RKO (cell line): Measurements from ENCODE around the gene ZNF821.
"Not testable (repeated sequence)": the region's sequence is repeated elsewhere in the genome, so short reads cannot be mapped to it uniquely, and the experiment has no call there.

Experiments used
- DNase-seq: peaks from one replicate; pipeline ENCODE4 v3.0.0-alpha.2; 2016; ENCODE audit warnings: low spot score

The ZNF821 gene

DNA sequence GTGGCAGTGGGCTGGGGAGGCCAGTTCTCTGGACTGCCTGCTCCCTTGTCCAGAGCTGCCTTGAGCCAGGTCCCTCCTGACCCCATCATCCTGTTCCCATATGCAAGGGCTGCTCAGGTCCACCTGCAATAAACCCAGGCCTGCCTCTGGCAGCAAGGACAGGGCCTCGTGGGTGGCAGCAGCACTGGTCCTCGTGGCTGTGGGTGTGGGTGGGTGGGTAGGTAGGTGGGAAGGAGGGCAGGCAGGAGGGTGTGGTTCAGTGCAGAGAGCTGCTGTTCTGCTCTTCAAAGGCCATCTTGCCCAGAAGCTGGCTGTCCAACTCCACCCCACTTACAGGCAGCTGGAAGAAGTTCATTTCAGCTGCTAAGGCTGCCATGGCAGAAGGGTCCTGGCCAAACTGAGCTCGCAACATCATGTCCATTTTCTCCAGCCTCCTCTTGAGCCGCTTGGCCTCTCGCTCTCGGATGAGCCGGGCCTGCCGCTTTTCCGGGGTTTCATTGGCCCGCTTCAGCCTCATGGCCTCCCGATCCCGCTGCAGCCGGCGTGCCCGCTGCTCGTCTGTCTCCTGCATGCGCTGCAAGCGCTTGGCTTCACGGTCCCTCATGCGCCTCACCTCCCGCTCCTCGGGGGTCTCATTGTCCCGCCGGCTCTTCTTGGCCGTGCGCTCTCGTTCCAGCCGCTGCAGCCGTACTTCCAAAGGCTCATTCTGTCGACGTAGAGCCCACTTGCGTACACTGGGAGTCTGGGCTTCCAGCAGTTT lies 24.0 kb downstream of the ZNF821 start:
- no peak for DNase-seq

- DNase-seq, result no peak
Observed at GRCh38 chr16:71855937-71856662, 27.9 kb downstream of the ZNF821 start.

DNA sequence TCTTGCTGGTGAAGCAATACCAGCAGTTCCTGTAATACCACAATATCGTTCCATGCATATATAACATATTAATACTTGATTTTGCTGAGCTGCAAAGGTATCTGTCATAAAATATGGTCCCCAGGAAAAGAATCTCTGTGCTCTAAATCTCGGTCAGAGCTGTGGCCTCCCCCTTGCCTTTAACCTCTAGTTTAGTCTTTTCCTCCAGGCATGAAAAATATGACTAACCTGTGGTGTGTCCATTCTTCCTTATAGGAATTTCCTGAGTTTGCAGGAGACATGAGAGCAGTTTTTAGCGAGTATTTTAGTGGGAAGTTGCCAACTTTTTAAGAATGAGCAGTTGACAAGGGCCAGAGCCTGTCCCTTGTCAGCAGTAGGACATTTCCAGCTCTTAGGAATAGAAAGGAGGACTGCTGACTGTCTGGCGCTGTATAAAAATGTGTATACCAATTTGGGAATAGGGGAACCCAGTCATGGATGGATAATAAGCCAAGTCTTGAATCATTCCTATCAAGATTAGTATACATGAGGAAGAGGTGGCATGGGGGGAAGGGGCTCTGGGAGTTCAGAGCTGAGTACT lies 29.5 kb downstream of the ZNF821 start:
- no peak for DNase-seq

DNA sequence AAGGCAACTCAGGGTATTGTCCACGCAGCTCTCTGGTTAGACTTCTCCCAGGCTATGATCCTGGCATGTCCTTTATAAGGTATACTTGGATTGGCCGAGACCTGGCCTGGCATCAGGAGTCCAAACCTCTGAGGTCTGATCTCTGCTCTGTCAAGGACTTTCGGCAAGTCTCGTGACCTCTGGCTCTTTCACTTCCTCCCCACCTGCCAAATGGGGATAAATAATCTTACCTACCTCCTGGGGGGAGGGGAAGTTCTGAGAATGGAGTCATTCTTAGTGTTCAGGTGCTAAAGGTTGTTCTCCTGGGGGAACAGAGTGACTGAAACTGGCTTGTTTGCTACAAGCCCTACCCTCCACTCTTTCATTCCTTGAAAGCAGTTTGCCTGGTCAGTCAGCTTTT lies 30.6 kb downstream of the ZNF821 start:
- no peak for DNase-seq

- no peak for DNase-seq
Observed at GRCh38 chr16:71852561-71852960, 31.4 kb downstream of the ZNF821 start.

GRCh38 chr16:71852158-71852557 lies 31.8 kb downstream of the ZNF821 start:
- DNase-seq, result no peak

DNA sequence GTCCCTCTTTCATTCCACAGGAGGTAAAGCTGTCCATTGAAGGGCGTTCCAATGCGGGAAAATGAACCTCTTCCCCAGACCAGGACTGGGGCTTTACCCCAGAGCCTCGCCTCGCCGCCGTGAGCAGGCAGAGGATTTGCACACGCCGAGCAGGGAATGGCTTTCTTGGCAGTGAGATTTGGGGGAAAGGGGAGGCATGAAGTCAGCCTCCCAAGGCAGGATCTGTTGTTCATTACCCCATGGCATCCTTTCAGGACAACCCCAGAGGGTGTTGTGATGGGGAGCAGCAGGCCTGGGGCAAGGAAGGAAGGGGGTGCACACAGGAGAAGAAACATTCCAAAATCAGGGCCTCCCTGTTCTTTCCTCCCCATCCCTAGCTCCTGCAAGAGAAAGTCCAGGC lies 32.2 kb downstream of the ZNF821 start:
- no peak for DNase-seq

- DNase-seq, result no peak
Observed at GRCh38 chr16:71848622-71849021, 35.4 kb downstream of the ZNF821 start.

DNA sequence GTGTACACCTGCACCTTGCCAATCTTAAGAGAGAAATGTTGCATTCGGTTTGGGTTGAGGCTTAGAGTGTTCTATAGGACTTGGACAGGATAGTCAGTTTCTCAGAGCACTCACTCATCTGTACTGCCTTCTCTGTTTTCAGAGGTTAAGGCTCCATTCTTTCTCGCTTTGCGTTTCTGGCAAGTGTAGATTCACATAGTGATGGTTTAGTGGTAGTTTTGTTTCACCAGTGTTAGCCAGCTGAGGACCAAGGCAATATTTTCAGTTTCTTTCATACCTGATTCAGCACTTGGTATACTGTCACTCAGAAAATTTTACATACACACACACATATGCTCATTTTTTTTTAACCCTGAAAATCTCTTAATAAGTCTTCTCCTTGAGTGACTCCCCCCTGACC lies 36.9 kb downstream of the ZNF821 start:
- DNase-seq, result no peak

GRCh38 chr16:71846431-71846830 lies 37.6 kb downstream of the ZNF821 start:
- DNase-seq, result no peak

DNA sequence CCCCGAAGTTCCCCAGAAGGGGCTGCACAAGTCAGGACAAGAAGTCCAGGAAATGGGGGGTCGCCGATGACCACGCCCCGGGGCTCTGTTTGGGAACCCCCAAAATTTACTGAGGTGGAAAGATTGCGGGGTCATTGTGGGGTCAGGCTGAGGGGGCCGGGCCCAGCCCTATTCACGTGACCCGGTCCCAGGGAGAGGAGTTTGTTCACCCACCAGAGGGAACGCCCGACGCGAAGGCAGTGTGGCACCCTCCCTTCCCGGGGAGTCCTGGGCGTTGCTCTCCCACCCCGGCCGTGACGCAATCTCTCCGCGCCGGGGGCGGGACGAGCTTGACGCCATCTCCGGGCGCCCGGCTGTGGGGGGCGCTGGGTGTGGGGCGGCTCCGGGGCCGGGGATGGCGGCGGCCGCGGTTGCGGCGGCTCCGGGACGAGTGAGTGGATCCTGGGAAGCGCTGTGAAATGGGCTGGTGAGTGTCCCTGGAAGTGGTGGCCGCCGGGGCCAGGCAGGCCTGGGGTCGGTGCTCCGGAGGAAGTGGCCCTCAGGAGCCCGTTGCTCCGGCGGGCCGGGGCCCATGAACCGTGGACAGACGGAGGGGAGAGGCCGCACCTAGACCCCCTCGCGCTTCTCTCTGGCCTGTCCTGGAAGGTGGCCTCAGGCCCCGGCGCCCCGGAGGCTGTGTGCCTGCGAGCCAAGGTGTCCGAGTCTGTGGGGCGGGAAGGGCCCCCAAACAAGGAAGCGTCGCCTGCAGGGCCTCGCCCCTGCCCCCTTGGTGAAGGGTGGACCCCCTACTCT lies 38.1 kb downstream of the ZNF821 start, which contains the start of gene ATXN1L:
Gene ATXN1L, plus strand, starts transcription at position 338 of the 792 bp plus-strand sequence. CDS start 3,765 bp downstream, outside the sequence.
- peak; percentile 91 for DNase-seq

DNA sequence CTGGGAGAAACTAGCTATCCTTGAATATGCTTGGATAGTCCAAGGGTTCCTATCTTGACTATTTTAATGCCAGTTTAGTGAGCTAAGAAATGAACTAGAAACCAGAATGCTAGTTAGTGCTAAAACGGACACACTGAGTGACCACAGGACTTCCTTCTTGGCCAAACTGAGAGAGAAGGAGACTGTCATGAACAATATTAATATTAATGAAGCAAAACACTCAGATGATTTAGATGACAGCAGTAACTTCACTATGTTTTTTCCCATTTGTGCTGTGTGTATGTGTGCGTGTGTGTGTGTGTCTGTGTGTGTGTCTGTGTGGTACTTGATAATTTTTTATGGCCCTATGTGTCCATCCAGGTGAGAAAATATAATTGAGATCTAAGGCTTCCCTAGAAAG lies 40.4 kb downstream of the ZNF821 start:
- DNase-seq, result no peak

DNA sequence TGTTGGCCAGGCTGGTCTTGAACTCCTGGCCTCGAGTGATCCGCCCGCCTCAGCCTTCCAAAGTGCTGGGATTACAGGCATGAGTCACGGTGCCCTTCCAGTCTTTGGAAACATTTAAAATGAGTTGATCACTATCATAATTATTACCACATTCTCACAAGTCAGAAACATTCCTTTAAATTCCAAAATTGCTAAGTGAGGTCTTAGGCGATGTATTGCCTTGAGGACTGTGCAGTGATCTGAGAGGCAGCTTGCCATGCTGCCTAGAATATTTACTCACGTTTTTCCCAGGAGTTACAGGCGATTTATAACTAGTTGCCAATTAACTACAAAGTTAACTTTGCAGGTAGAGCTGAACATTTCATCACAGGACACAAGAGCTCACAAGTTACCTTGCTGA lies 43.9 kb downstream of the ZNF821 start:
- DNase-seq, result no peak

DNA sequence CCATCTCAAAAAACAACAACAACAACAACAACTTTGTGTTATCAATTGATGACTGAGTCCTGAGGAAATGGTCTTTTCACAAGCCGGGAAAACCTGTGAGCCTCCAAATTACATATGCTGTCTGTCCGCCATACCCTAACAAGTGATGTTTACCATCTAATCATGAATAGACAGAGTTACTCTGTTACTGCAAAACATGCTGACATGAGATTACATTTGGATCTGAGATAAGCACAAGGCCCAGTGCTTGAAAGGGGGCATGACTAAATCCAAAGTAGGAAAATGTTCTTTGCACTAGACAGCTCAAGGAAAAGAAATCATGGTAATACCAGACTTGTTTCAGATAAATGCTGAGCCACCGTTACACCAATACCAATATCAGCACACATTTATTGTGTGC lies 46.8 kb downstream of the ZNF821 start:
- no peak for DNase-seq

- no peak for DNase-seq
Observed at GRCh38 chr16:71834291-71834690, 49.7 kb downstream of the ZNF821 start.

- not testable (repeated sequence) for DNase-seq
Observed at GRCh38 chr16:71832112-71832511, 51.9 kb downstream of the ZNF821 start.

DNA sequence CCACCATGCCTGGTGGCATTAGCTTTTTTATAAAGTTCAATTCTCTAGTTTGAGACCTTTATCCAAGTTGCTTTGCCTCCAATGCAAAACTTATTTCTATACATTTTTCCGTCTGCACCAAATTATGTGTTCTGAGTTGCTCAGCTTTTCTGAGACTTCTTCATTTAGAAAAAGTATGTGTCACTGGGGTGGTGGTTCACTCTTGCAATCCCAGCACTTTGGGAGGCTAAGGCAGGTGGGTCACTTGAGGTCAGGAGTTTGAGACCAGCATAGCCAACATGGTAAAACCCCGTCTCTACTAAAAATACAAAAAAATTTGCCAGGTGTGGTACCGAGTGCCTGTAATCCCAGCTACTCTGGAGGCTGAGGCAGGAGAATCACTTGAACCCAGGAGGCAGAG lies 52.3 kb downstream of the ZNF821 start:
- DNase-seq, result not testable (repeated sequence)

DNA sequence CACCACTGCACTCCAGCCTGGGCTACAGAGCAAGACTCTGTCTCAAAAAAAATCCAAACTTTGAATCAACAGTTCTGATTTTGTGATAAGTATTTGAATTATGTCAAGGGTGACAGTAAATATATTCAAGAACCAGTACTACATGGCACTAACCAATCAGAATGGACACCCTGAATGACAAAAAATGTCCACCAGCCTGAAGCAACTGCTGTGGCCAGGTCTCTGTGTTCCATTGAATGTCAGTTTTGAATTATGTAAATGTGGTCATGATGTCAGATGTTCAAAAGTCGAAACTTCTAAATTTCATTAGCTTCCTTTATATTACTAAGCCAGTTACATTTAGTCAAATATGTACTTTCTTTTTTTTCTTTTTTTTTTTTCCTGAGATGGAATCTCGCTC lies 53.6 kb downstream of the ZNF821 start:
- no peak for DNase-seq

GRCh38 chr16:71826533-71827017 lies 57.4 kb downstream of the ZNF821 start:
- no peak for DNase-seq

DNA sequence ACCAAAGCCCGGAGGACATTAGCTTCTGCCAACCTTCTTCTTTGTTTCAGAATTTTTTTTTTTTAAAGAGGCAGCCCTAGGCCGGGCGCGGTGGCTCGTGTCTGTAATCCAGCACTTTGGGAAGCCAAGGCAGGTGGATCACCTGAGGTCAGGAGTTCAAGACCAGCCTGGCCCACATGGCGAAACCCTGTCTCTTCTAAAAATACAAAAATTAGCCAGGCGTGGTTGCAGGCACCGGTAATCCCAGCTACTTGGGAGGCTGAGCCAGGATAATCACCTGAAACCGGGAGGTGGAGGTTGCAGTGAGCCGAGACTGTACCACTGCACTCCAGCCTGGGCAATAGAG lies 66.9 kb downstream of the ZNF821 start:
- DNase-seq, result not testable (repeated sequence)

DNA sequence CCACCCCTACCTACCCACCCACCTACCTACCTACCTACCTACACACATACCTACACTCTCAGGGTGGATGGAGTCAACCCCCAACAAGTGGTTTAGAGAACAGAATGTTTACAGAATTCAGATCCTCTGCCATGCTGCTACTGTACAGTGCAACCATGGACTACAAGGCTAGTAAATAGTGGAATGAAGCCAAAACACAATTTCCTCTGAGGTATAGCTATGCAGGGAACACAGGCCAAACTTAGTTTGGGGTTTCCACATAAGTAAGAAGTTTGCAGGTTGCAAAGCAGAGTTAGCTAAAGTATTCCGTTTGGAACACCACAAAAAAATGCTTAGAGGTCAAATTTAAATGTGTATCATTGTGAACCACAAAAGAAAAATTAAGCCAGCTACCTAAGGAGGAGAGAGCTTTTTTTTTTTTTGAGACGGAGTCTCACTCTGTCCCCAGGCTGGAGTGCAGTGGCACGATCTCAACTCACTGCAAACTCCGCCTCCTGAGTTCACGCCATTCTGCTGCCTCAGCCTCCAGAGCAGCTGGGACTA lies 72.7 kb downstream of the ZNF821 start:
- no peak for DNase-seq

- DNase-seq, result not testable (repeated sequence)
Observed at GRCh38 chr16:71810155-71810530, 73.8 kb downstream of the ZNF821 start.
